ENCODE results near the gene IMPACT. TPM values are rescaled to one million over a fixed set of nuclear protein-coding genes. Genes with fewer than 3 reads are reported as not detected.

IMPACT gene
- total RNA-seq, 1 donor from 2014 or later: 6.2 TPM

DNA sequence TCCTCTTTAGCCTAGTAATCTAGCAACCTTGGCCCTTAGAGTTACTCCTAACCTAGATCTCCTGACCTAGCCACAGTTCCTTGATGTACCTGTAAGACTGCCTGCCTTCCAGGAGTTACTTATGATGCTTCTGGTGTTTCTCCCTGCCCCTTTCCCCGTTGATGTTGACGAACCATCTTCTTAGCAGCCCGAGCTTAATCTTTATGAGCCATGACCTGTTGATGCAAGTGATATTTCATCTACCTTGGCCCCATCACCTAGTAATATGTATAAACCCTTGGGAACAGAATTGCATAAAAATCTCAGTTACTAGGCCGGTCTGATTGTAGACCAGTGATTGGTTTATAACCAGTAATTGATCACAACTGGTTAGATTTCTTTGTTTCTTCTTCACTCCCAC, 2.7 kb downstream of the IMPACT start:
- Mint-ChIP-seq H3K27ac (no peak overlapping the region), H3K36me3 (ENCODE audit: low read depth) (peaks cover 35% of the 10 kb centered on the region), H3K9me3 (peaks cover 23% of the 10 kb centered on the region), H3K4me1 (ENCODE audit: low read depth) (peaks cover 14% of the 10 kb centered on the region), H3K27me3 (ENCODE audit: low read depth) (peaks cover 20% of the 10 kb centered on the region), H3K4me3 (ENCODE audit: low read depth) (no peak overlapping the region)
- intact Hi-C loops (cut with micrococcal nuclease): loop anchor here (2.0 kb wide), 1 partner anchor 14 kb away; no protein-coding TSS in a partner anchor
- DNase-seq (ENCODE audit: low spot score): no peak

DNA sequence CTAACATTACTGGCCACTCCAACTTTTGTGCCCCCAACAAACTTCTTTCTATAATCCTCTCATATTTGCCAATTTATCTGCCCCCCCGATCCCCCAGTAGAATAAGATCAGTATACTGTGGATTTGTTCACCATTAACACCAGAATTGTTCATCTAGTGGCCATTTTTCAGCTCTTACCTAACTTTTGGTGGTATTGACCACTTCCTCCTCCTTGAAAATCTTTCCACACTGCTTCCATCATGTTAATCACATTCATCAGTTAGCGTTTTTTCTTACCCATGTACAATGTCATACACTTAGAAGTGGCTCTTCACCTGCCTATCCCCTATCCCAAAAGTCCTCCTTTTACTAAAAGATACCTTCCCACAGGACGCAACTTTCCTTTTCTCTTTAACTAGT, 6.1 kb downstream of the IMPACT start:
- peaks cover 6% of the 10 kb centered on the region for H3K9me3 Mint-ChIP-seq
- no peak overlapping the region for H3K27ac Mint-ChIP-seq
- peaks cover 30% of the 10 kb centered on the region for H3K36me3 Mint-ChIP-seq (ENCODE audit: low read depth)
- DNase-seq (ENCODE audit: low spot score): no peak
- intact Hi-C loops (cut with micrococcal nuclease): no loop called here
- H3K4me3 Mint-ChIP-seq (ENCODE audit: low read depth): no peak overlapping the region
- H3K4me1 Mint-ChIP-seq (ENCODE audit: low read depth): peaks cover 25% of the 10 kb centered on the region
- peaks cover 7% of the 10 kb centered on the region for H3K27me3 Mint-ChIP-seq (ENCODE audit: low read depth)

GRCh38 chr18:24436939-24437338, 10.5 kb downstream of the IMPACT start:
- Mint-ChIP-seq H3K27me3 (ENCODE audit: low read depth) (peaks cover 2% of the 10 kb centered on the region), H3K9me3 (no peaks in the 10 kb centered on the region), H3K4me1 (ENCODE audit: low read depth) (peaks cover 21% of the 10 kb centered on the region), H3K27ac (peak overlapping the region; percentile 4), H3K36me3 (ENCODE audit: low read depth) (peaks cover 37% of the 10 kb centered on the region), H3K4me3 (ENCODE audit: low read depth) (no peak overlapping the region)
- intact Hi-C loops (cut with micrococcal nuclease): loop anchor here (1.0 kb wide), 1 partner anchor 23 kb away; no protein-coding TSS in a partner anchor
- DNase-seq (ENCODE audit: low spot score): no peak

DNA sequence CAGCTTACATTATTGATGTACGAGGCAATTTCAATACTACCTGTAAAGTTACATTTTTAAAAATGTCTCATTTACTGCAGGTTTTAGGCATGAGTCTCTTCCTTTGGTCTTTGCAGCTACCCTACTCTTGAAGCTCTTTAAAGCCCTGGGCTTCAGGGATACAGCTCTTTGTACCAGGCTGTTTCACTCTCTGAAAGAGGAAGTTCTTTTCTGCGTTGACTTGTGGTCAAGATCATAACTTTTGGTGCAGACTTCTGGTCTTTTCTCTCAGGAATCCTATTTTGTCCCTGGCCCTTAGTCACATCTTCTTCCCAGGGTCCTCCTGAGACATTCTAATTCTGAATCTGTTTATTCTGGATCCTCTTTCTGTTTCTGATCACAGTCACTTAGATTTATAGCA, 17.4 kb downstream of the IMPACT start:
- no peak for DNase-seq (ENCODE audit: low spot score)
- H3K4me1 Mint-ChIP-seq (ENCODE audit: low read depth): peaks cover 8% of the 10 kb centered on the region
- H3K36me3 Mint-ChIP-seq (ENCODE audit: low read depth): peaks cover 27% of the 10 kb centered on the region
- H3K27ac Mint-ChIP-seq: no peak overlapping the region
- H3K4me3 Mint-ChIP-seq (ENCODE audit: low read depth): no peak overlapping the region
- intact Hi-C loops (cut with micrococcal nuclease): no loop called here
- H3K9me3 Mint-ChIP-seq: no peaks in the 10 kb centered on the region
- H3K27me3 Mint-ChIP-seq (ENCODE audit: low read depth): peaks cover 1% of the 10 kb centered on the region

DNA sequence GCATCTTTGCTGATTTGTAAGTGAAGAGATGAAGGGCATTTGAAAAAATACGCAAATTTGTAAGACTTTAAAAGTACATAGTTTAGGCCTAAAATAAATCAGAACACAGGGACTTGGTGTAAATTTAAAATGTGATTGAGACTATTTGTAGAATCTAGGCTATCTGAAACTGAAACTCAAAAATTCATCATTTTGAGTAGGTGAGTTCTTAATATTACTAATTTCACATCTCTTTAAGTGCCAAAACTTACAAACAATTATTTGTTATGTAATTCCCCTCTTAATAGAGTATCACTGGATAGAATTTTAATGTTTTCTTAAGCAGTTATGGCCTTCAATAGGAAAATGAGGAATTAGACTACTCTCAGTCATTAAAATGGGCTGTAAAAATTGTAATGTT, 20.0 kb downstream of the IMPACT start:
- H3K4me1 Mint-ChIP-seq (ENCODE audit: low read depth): peaks cover 8% of the 10 kb centered on the region
- no peak overlapping the region for H3K4me3 Mint-ChIP-seq (ENCODE audit: low read depth)
- no peaks in the 10 kb centered on the region for H3K9me3 Mint-ChIP-seq
- peaks cover 4% of the 10 kb centered on the region for H3K27me3 Mint-ChIP-seq (ENCODE audit: low read depth)
- no peak overlapping the region for H3K27ac Mint-ChIP-seq
- H3K36me3 Mint-ChIP-seq (ENCODE audit: low read depth): peaks cover 37% of the 10 kb centered on the region
- intact Hi-C loops (cut with micrococcal nuclease): loop anchor here (5.0 kb wide), 1 partner anchor 41 kb away; no protein-coding TSS in a partner anchor
- DNase-seq (ENCODE audit: low spot score): no peak

GRCh38 chr18:24446953-24447538, 20.6 kb downstream of the IMPACT start:
- Mint-ChIP-seq H3K36me3 (ENCODE audit: low read depth) (peaks cover 35% of the 10 kb centered on the region), H3K27me3 (ENCODE audit: low read depth) (peaks cover 5% of the 10 kb centered on the region), H3K9me3 (no peaks in the 10 kb centered on the region), H3K27ac (no peak overlapping the region), H3K4me1 (ENCODE audit: low read depth) (peaks cover 8% of the 10 kb centered on the region), H3K4me3 (ENCODE audit: low read depth) (no peak overlapping the region)
- DNase-seq (ENCODE audit: low spot score): no peak
- intact Hi-C loops (cut with micrococcal nuclease): loop anchor here (5.0 kb wide), 1 partner anchor 40 kb away; no protein-coding TSS in a partner anchor

- no peak for DNase-seq (ENCODE audit: low spot score)
- H3K4me3 Mint-ChIP-seq (ENCODE audit: low read depth): no peak overlapping the region
- peaks cover 7% of the 10 kb centered on the region for H3K27me3 Mint-ChIP-seq (ENCODE audit: low read depth)
- H3K9me3 Mint-ChIP-seq: no peaks in the 10 kb centered on the region
- H3K36me3 Mint-ChIP-seq (ENCODE audit: low read depth): peaks cover 35% of the 10 kb centered on the region
- no peak overlapping the region for H3K27ac Mint-ChIP-seq
- intact Hi-C loops (cut with micrococcal nuclease): loop anchor here (5.0 kb wide), 1 partner anchor 39 kb away; no protein-coding TSS in a partner anchor
- peaks cover 8% of the 10 kb centered on the region for H3K4me1 Mint-ChIP-seq (ENCODE audit: low read depth)
Observed at GRCh38 chr18:24447961-24448360, 21.5 kb downstream of the IMPACT start.

GRCh38 chr18:24456549-24456948, 30.1 kb downstream of the IMPACT start:
- intact Hi-C loops (cut with micrococcal nuclease): no loop called here
- peaks cover 27% of the 10 kb centered on the region for H3K4me1 Mint-ChIP-seq (ENCODE audit: low read depth)
- H3K27me3 Mint-ChIP-seq (ENCODE audit: low read depth): peaks cover 13% of the 10 kb centered on the region
- peaks cover 15% of the 10 kb centered on the region for H3K9me3 Mint-ChIP-seq
- H3K27ac Mint-ChIP-seq: peak overlapping the region; percentile 12
- no peak overlapping the region for H3K4me3 Mint-ChIP-seq (ENCODE audit: low read depth)
- H3K36me3 Mint-ChIP-seq (ENCODE audit: low read depth): peaks cover 25% of the 10 kb centered on the region
- DNase-seq (ENCODE audit: low spot score): no peak

DNA sequence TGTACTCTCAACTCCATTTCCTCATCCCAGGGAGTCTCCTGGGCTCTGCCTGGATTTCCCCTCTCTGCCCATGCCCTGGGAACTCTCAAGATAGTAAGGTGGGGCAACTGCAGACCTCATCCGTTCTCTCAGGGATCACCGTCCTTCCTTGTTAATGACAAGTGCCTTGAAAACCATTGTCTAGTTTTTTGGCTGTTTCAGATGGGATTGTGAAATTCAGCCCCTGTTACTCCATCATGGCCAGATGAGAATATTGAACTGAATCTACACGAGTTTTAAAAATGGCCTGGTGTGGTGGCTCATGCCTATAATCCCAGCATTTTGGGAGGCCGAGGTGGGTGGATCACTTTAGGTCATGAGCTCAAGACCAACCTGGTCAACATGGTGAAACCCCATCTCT, 33.3 kb downstream of the IMPACT start:
- Mint-ChIP-seq H3K36me3 (ENCODE audit: low read depth) (peaks cover 17% of the 10 kb centered on the region), H3K27me3 (ENCODE audit: low read depth) (peaks cover 17% of the 10 kb centered on the region), H3K9me3 (peaks cover 15% of the 10 kb centered on the region), H3K4me1 (ENCODE audit: low read depth) (peaks cover 49% of the 10 kb centered on the region), H3K4me3 (ENCODE audit: low read depth) (no peak overlapping the region), H3K27ac (no peak overlapping the region)
- intact Hi-C loops (cut with micrococcal nuclease): loop anchor here (1.0 to 10.0 kb wide), 3 partner anchors 17 to 215 kb away; no protein-coding TSS in a partner anchor
- DNase-seq (ENCODE audit: low spot score): no peak

- intact Hi-C loops (cut with micrococcal nuclease): loop anchor here (1.0 to 10.0 kb wide), 3 partner anchors 16 to 214 kb away; no protein-coding TSS in a partner anchor
- H3K36me3 Mint-ChIP-seq (ENCODE audit: low read depth): peaks cover 14% of the 10 kb centered on the region
- no peak within 1 kb of the TSS for H3K27ac Mint-ChIP-seq
- H3K9me3 Mint-ChIP-seq: peaks cover 15% of the 10 kb centered on the region
- peaks cover 21% of the 10 kb centered on the region for H3K27me3 Mint-ChIP-seq (ENCODE audit: low read depth)
- H3K4me1 Mint-ChIP-seq (ENCODE audit: low read depth): peaks cover 51% of the 10 kb centered on the region
- H3K4me3 Mint-ChIP-seq (ENCODE audit: low read depth): peak within 1 kb of the TSS; percentile 51
- no peak for DNase-seq (ENCODE audit: low spot score)
Observed at GRCh38 chr18:24460388-24460787, 33.9 kb downstream of the IMPACT start, which contains the start of gene HRH4. TSS of gene HRH4 (plus strand) at chr18:24460637. CDS start at chr18:24460729, 92 bp downstream.

- peaks cover 10% of the 10 kb centered on the region for H3K36me3 Mint-ChIP-seq (ENCODE audit: low read depth)
- DNase-seq (ENCODE audit: low spot score): no peak
- peaks cover 53% of the 10 kb centered on the region for H3K4me1 Mint-ChIP-seq (ENCODE audit: low read depth)
- no peak overlapping the region for H3K27ac Mint-ChIP-seq
- H3K27me3 Mint-ChIP-seq (ENCODE audit: low read depth): peaks cover 29% of the 10 kb centered on the region
- peak overlapping the region; percentile 13 for H3K4me3 Mint-ChIP-seq (ENCODE audit: low read depth)
- H3K9me3 Mint-ChIP-seq: peaks cover 15% of the 10 kb centered on the region
- intact Hi-C loops (cut with micrococcal nuclease): loop anchor here (2.0 to 10.0 kb wide), 2 partner anchors 15 to 213 kb away; no protein-coding TSS in a partner anchor
Observed at GRCh38 chr18:24461996-24462395, 35.5 kb downstream of the IMPACT start.

- H3K4me3 Mint-ChIP-seq (ENCODE audit: low read depth): no peak overlapping the region
- intact Hi-C loops (cut with micrococcal nuclease): loop anchor here (10.0 kb wide), 1 partner anchor 212 kb away; no protein-coding TSS in a partner anchor
- no peak overlapping the region for H3K27ac Mint-ChIP-seq
- H3K4me1 Mint-ChIP-seq (ENCODE audit: low read depth): peaks cover 55% of the 10 kb centered on the region
- H3K9me3 Mint-ChIP-seq: peaks cover 14% of the 10 kb centered on the region
- peaks cover 10% of the 10 kb centered on the region for H3K36me3 Mint-ChIP-seq (ENCODE audit: low read depth)
- peaks cover 34% of the 10 kb centered on the region for H3K27me3 Mint-ChIP-seq (ENCODE audit: low read depth)
- no peak for DNase-seq (ENCODE audit: low spot score)
Observed at GRCh38 chr18:24462838-24463775, 36.6 kb downstream of the IMPACT start.
